NCI-H146 treated with DMSO at 0.1 percent for 48 hours (cell line): ENCODE data around the gene RCBTB1.
"Not testable (repeated sequence)": the region's sequence is repeated elsewhere in the genome, so short reads cannot be mapped to it uniquely, and the experiment has no call there.

Experiments used
- DNase-seq: peaks from one replicate; lab custom pipeline; 2025; ENCODE audit not compliant: unreplicated experiment; lab: John Stamatoyannopoulos, UW

RCBTB1 gene

DNA sequence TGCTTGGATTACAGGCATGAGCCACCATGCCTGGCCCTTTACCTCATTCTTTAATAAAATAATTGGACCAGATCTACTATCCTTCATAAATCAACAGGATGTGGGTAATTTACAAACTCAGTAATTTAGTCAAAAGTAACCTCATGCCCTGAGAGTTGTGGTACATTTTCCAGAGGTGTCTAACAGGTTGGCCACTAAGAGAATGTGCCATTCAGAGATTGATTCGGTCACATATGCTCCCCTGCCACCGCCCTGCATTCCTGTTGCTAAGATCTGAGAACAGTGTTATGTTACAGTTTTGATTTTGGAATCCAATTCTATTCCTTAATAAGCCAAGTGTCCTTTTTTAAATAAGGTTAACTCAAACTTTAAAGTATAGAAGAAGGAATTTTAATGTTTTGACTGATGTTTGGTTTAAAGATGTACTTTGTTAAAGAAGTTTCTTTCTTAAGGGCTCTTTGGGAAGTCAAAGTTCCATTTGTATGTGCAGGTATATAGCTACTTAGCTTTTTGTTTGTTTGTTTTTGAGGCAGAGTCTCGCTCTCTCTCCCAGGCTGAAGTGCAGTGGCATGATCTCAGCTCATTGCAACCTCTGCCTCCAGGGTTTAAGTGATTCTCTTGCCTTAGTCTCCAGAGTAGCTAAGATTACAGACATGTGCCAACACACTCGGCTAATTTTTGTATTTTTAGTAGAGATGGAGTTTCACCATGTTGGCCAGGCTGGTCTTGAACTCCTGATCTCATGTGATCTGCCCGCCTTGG lies 60.4 kb downstream of the RCBTB1 start:
- DNase-seq = no peak

DNA sequence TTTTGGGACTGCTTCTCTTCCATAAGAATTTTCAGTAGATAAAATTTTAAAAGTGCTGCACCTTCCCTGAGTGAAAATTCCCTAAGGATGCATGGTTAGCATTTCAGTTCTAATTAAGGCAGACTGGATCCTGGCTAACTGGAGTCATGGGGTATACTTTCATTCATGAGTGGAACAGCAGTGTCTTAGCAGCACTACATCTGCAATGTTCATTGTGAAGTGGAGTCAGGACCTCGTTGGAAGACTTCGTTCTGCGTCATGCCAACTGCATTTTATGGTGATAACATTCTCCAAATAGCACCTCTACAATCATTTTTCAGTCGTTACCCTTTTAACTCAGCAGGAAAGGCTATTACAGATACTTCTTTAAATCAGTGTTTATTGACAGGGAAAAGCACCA lies 64.1 kb downstream of the RCBTB1 start:
- DNase-seq = no peak

DNA sequence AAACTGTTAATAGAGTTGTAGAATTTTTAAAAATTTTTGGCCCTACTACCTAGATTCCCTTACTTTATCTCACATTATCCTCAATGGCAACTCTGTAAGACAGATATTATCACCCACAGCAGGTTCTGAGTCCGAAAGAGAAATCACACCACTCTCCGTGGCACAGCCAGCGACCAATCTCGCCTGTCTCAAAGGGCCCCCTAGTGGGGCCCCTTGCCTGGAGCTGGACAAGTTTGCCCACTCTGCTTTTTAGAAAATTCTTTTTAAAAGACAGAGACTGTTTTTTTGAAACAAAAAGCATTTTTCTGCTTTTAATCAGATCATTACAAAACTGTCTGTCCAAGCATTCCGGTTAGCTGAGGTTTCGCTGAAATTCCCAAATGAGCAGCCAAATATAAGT lies 67.9 kb downstream of the RCBTB1 start:
- DNase-seq = no peak

DNA sequence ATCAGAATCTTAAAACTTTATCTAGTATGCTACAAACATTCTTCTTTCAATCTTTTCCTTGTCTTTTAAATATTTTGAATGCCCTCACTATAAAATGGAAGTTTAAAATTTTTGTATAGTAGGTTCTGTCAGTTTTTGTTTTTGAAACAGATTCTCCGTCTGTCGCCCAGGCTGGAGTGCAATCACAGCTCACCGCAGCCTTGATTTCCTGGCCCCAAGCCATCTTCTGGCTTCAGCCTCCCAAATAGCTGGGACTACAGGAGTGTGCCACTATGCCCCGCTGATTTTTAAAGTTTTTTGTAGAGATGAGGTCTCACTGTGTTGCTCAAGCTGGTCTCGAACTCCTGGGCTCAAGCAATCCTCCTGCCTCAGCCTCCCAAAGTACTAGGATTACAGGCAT lies 68.9 kb downstream of the RCBTB1 start:
- DNase-seq = no peak

DNA sequence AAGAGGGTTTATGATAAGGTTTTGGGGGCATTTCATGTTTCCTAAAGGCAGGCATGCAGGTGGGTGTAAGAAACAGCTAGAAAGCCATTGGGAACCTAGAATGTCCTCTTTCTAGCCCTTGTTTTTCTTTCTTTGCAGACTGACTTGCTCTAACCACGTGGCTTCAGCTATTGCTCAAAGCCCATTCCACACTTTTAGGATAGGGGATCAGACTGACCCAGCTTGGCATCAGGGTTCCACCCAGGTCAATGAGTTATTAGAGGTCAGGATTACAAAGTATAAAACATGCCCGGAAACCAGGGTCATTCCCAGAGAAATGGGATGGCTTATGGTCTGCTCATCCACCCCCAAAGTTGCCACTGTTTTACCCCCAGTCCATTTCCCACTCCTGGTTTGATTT lies 72.8 kb downstream of the RCBTB1 start:
- no peak for DNase-seq

DNA sequence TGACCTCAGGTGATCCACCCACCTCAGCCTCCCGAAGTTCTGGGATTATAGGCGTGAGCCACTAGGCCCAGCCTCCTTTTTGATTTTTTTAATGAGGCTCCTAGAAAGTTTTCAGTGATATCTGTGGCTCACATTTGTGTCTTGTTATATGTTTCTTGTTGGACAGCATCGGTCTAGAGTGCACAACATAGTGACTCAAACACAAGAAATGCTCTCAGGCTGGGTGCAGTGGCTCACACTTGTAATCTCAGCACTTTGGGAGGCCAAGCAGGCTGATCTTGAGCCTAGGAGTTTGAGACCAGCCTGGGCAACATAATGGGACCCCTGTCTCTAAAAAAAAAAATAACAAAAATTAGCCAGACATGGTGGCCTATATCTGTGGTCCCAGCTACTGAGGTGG lies 81.4 kb downstream of the RCBTB1 start:
- no peak for DNase-seq

DNA sequence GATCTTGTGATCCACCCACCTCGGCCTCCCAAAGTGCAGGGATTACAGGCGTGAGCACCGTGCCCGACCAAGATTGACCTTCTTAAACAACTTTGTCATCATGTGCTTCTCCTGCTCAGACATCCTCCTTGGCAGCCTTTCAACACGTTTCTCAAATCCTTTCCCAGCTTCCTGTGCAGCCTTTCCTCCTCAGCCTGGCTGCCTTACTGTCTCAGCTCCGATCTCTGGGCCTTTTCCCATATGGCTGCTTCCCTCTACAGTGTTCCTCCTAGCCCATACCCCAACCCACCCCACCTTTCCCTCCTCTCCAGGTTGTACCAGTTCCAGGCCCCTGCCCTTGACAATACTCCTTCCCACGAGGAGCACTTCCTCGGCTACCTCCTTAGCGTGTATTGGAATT lies 82.4 kb downstream of the RCBTB1 start:
- no peak for DNase-seq

DNA sequence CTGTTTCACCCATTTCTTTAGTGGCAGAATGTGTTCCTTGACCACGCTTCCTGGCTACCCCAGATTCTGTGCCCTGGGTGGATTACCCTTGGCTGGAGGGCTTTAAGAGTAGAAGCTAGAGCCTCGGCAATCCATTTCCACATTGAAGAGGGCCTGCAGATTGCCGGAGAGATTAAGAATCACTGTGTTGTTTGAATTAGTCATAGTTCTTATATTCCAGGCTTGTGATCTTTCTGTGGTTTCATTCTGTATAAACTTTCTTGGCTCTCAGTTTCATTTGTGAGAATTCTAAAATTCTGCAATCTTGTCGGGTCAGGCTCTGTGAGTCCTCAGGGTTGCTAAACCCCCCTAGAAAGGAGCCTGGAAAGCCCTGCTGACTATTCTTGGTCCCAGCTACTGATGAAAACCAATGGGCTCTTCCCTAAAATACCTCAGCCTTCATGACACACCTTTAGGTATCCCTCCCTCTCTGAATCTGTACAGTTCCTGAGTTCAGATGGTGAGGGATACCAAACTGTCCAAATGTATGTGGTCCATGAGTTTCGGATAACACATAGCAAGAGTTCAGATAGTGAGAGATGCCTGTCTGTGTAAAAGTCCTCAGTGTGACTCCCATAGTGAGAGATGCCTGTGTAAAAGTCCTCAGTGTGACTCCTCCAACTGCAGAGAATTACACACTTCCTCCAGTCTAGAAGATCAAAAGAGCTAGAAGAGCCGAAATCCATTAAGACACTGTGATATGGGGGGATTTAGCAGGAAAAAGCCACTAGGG lies 85.3 kb downstream of the RCBTB1 start:
- no peak for DNase-seq

DNA sequence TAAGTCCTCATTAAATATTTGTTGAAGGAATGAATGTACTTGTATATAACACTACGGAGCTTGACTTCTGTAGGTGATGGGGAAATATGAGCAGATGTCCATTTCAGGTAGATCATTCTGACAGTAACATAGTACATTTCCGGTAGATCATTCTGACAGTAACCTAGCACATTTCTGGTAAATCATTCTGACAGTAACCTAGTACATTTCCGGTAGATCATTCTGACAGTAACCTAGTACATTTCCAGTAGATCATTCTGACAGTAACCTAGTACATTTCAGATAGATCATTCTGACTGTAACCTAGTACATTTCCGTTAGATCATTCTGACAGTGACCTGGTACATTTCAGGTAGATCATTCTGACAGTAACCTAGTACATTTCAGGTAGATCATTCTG lies 87.2 kb downstream of the RCBTB1 start:
- no peak for DNase-seq

DNA sequence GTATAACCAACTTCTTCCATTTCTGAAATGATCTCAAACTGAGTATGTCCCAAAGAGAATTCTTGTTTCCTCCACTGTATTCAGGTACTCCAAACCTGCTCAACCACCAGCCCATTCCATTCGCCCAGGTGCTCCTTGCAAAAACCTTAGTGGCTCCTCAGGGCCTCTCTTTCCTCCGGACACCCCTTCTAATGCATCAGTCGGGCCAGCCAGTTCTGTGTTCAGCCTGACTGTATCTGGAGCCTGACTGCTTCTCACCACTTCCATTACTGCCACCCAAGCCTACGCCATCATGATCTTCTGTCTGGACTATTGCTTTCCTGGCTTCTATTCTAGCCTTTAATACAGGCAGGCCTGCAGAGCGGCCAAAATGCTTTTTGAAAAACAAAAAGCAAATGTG lies 88.1 kb downstream of the RCBTB1 start:
- DNase-seq = no peak

DNA sequence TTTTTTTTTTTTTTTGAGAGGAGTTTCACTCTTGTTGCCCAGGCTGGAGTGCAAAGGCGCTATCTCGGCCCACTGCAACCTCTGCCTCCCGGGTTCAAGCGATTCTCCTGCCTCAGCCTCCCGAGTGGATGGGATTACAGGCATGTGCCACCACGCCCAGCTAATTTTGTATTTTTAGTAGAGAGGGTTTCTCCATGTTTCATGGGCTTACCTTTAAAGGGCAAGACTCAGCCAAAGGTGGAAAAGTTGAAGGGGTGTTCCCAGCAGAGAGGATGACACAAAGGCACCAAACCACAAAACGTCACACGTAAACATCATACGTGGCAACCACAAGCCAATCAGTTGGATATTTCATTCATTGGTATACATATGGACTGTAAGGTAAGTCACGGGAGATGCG lies 88.5 kb downstream of the RCBTB1 start:
- DNase-seq = not testable (repeated sequence)

DNA sequence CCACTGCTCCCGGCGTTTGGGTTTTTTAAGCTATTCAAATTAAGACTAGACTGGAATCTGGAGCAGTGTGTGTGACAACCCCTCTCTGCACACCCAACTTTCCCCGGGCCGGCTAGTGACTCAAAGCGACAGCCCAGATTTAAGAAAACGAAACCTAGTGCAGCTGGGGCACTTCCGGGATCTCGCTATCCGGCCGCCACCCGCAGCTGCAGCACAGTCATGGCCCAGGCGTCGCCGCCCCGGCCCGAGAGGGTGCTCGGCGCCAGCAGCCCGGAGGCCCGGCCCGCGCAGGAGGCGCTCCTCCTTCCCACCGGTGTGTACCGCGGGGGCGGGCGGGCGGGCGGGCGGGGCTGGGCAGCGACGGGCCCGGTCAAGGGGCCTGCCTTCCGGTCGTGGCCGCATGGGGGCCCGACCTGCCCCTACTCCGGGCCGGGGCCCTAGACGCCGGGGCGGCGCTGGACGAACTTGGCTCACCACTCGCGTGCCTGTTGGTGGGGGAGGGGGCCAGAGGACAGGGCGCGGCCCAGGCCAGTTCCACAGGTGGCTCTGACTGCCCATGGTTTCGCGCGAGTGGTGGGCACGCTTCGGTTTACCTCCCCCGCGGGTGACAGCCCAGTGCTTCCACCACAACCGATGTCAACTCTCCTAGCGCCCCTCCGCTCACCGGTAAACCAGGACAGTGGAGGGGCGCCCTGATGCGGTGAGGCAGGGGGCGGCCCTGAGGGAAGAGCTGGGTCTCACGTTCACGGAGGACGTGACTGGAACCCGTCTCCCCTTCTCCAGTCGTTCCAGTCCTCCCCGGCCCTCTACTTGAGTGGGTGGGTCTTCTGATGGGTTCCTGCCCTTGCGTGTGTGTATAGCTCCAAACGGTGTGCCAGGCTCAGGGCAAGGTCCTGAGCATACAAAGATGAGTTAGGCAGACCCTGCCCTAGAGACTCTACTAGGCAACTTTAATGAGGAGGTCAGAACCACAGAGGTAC lies 89.3 kb downstream of the RCBTB1 start, which contains the start of gene PHF11:
Gene PHF11, plus strand, starts transcription at position 171 of the 980 bp plus-strand sequence. Its CDS starts 49 bp downstream, at position 220.
- DNase-seq = peak; percentile 36

DNA sequence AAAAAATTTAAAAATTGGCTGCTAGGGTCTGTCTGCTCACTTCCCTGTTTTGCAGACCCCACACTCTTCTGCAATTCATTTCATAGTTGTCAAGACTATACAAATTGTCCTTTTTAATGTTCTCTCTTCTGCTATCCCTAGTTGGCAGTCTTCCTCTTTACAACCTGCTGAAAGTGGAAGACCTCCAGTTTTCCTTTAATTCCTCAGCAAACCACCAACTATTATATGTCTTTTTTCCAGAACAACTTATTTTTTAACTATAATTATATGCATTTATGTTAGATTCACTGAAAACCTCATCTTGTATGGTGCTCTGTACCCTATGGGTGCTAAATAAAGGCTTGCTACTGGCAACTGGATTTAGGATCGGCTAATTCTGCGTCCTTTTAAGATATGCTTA lies 90.7 kb downstream of the RCBTB1 start:
- no peak for DNase-seq

DNA sequence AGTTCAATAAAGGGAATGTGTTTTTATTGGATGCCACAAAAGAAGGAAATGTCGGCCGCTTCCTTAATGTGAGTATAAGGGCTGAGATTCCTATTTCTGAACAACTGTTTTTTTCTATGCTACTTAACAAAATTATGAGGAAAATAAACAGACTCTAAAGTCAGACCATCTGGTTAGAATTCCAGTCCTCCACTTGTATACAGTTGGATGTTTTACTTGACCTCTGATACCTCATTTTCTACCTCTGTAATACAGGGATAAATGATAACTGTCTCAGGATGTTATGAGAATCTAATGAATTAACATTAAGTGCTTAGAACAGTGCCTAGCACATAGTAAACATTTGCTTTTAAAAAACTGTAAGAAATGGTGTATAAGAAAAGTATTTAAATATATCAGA lies 96.8 kb downstream of the RCBTB1 start:
- no peak for DNase-seq
